SW 1271 (cell line): ENCODE data around the gene EEF1E1.
A peak's percentile ranks its signal among the peaks of the same experiment; 100 is the strongest.
"Not testable (repeated sequence)": the region's sequence is repeated elsewhere in the genome, so short reads cannot be mapped to it uniquely, and the experiment has no call there.

Experiments used
- DNase-seq, 2 experiments: peaks; one replicate each; lab custom pipeline; 2025; lab: John Stamatoyannopoulos, UW

Gene EEF1E1

GRCh38 chr6:8063761-8064637 lies 38.3 kb downstream of the EEF1E1 start, which contains the start of gene BLOC1S5:
TSS of gene BLOC1S5 (minus strand) at chr6:8064389. CDS start at chr6:8064376, 13 bp downstream.
- DNase-seq = peak; percentile 96 to 98

DNA sequence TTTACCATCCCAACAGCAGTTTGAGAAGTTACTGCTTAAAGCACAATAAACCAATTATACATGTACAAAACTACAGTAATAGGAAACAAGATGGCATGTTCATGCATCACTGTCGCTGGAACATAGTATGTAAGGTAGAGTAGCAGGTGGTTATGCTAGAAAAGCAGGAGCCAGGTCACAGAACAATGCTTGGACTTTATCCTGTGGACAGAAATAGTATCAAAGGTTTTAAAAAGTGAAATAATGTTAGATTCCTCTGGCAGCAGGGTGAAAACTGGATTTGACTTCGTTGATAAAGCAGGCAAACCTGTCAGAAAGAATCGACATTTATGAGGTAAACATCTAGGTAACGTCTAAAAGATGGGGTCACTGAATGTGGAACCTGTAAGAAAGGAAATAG lies 40.6 kb downstream of the EEF1E1 start:
- DNase-seq = no peak

- DNase-seq = no peak
Measured at GRCh38 chr6:8060346-8060745, 42.0 kb downstream of the EEF1E1 start.

DNA sequence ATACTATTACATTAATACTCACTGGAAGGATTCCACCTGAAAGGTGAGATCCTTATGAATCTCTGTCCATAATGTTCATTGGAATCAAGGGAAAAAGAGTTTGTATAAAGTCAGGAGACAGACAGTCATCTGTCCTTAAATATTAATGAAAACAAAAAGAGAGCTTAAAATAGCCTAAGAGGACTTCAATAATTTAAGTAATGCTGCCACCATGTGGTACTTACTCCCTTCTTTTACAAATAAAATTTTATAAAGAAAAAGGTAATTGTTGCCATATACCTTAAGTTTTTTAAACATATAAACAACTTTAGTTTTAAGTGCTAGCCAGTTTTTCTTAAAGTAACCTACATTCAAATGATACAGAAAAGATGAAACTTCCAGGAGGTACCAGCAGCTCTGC lies 43.2 kb downstream of the EEF1E1 start:
- DNase-seq = peak in 1 of 2 experiments; percentile 48

DNA sequence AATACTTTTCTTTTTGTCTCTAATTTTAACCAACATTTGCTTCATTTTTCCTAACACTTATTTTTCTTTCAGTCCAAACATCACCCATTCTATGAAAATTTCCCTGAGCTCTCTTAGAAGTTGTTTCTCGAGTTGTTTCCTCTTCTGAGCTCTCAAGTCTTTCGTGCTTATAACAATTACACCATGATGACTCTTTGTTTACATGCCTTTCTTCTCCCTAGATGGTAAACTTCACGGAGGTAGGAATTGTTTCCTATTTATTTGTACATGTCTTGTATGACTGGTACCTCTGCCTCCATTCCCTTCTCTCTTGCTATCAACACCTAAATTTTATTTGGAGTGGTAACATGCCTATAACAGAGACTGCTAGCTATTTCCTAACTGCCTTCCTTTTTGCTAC lies 44.6 kb downstream of the EEF1E1 start:
- DNase-seq = no peak

GRCh38 chr6:8057263-8057662 lies 45.1 kb downstream of the EEF1E1 start:
- DNase-seq = no peak

DNA sequence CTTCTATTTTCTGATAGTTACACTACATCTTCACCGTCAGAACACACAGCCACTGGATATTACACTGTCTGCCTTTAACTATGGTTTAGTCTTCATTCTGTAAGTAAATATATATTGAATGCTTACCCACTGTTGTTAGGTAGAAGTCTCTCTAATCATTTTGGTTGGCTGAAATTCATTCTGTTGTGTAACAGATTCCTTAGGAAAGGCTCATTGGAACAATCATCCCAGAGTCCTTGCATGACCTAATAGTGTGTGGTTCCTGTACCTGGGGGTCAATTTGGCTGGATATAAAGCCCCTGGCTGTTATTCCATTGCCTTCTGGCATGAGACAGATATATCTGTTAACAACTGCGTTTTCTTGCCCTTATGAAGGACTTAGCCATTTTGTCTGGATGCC lies 48.1 kb downstream of the EEF1E1 start:
- DNase-seq = no peak

- DNase-seq = no peak
Measured at GRCh38 chr6:8047541-8048292, 54.6 kb downstream of the EEF1E1 start.

DNA sequence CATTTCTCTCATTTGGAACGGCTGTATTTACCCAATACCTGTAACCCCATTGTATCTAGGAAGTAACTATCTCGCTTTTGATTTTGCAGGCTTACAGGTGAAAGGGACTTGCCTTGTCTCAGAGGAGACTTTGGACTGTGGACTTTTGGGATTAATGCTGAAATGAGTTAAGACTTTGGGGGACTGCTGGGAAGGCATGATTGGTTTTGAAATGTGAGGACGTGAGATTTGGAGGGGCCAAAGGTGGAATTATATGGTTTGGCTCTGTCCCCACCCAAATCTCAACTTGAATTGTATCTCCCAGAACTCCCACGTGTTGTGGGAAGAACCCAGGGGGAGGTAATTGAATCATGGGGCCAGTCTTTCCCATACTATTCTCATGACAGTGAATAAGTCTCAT lies 56.6 kb downstream of the EEF1E1 start:
- DNase-seq = not testable (repeated sequence)

GRCh38 chr6:8043221-8043620 lies 59.1 kb downstream of the EEF1E1 start:
- DNase-seq = no peak

- no peak for DNase-seq
Measured at GRCh38 chr6:8041913-8042583, 60.3 kb downstream of the EEF1E1 start.

GRCh38 chr6:8034107-8034506 lies 68.2 kb downstream of the EEF1E1 start:
- DNase-seq = not testable (repeated sequence)

- no peak for DNase-seq
Measured at GRCh38 chr6:8030920-8031319, 71.4 kb downstream of the EEF1E1 start.
